ENCODE measurements around the gene PSENEN.
A peak's percentile ranks its signal among the peaks of the same experiment; 100 is the strongest.

Gene PSENEN

DNA sequence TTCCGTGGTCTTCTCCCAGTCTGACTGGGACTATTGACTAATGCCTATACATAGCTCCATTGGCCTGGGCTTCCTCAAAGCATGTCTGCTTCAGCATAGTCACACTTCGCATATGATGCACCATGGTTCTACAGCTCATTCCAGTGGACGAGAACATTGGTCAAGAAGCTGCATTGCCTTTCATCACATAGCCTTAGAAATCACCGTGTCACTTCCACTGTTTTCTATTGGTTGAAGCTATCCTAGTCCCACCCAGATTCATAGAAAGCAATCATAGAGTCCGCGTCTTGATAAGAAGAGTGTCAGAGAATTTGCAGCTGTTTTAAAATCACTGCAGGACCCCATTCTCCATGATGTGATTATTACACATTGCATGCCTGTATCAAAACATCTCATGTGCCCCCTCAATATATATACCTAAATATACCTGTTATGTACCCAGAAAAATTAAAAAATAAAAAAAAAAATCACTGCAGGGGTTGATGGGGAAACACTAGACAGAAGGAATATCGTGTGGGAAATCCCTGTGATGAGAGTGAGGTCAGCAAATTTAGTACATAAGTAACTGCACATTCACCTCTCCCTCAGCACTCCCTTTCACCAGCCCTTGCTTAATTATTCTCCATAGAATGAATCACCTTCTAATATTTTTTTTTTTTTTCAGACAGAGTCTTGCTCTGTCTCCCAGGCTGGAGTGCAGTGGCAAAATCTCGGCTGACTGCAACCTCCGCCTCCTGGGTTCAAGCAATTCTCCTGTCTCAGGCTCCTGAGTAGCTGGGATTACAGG, 27.8 kb downstream of the PSENEN start:
- no peak for DNase-seq (ENCODE audit: low spot score)

DNA sequence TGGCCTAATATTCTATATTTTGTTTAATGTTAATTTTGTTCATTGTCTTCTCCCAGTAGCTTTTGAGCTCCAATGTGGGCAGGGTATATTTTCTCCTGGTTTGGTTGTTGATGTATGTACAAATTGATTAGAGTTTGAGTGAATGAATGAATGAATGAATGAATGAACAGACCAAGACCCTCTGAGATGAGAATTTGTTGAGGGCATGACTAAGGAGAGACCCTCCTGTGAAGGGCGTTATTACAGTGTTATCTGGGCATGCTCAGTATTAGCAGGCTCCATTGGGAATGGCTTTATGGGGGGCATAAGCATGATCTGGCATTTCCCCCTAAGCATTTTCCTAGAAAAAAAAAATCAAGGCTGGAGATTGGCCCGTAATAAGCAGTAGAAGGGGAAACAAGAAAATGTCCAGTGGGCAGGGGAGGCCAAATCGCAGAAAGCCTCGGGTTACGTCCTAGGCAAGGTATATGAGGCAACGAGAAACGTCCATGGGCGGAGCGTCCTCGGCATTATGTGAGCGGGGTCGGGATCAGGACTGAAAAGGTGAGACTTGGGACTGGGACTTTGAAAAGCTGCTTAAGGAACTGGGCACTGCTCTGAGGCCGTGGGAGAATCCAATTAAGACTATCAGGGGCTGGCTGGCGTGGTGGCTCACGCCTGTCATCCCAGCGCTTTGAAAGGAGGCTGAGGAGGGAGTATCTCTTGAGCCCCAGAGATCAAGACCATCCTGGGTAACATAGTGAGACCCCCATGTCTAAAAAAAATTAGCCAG, 29.0 kb downstream of the PSENEN start:
- no peak for DNase-seq (ENCODE audit: low spot score)

DNA sequence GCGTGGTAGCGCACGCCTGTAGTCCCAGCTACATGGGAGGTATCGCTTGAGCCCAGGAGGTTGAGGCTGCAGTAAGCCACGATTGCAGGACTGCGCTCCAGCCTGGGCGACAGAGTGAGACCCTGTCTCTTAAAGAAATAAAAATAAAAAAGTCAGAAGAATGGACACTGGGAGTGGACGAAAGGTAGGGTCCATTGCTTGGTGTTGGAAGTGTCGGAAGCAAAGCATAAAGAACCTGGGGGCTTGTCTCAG, 29.5 kb downstream of the PSENEN start:
- no peak for DNase-seq (ENCODE audit: low spot score)

DNA sequence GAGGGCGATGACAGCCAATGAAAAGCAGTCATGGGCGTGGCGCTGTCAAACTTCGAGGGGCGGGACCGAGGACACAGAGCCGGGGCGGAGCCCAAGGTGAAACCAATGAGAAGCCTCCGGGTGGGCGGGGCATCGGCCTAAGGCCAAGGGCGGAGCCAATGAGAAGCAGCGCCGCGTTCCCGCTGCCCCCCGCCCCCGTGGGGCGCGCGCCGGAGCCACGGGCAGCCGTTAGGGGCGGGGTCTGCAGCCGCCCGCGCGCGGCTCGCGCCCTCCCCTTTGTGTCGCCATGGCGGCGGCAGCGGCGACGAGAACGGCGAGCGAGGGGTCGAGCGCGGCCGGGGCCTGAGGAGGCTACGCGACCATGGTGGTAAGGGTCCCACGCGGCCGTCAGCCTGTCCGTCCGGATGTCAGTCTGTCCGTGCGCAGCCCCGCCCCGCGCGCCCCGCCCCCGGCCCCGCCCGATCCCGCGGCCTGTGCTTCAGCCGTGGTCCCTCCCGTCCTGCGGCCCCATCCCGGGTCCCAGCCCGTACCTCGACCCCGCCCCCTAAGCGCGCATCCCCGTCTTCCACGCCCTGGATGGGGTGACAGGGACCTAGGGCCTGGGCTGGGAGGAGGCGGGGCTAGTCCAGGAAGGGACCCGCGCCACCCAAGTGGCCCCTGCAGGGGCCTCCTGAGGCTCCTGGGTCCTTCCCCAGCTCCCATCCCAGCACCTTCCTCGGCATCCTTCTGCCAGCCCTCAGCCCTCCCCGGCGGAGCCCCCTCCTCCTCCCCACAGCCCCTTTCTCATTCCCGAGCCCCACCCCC, 30.0 kb downstream of the PSENEN start, which contains the start of gene ARHGAP33:
ARHGAP33 (plus strand) TSS at position 267 of the 804 bp plus-strand sequence; CDS start at position 362, 95 bp downstream.
- DNase-seq (ENCODE audit: low spot score): peak; percentile 97

DNA sequence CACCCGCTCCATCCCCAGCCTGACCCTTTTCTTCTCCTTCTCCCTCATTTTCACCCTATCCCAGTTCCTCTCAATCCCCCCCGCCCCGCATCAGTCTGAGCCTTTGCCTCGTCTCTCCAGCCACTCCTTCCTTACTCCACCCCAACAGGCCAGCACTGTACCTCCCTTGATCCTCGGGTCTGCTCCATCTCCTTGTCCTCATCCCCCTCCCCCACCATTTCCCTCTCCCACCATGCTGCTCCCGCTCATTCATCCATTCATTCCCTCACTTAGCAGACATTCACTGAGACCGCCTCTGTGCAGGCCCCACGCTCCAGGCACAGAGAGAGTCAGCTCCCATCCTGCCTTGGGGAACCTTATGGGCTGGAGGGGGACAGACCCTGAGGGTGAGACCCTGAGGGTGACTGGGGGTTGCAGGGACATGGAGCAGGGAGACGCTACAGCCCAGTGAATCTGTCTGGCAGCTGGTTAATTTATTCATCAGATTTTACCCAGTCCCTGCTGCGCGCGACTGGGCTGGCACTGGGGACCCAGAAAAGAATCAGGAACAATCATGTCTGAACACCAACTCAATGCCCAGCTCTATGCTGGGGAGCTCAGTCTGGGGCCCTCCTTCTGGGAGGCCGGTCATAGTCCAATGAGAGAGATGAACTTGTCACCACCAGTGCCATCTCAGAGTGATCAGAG, 30.8 kb downstream of the PSENEN start:
- no peak for DNase-seq (ENCODE audit: low spot score)

DNA sequence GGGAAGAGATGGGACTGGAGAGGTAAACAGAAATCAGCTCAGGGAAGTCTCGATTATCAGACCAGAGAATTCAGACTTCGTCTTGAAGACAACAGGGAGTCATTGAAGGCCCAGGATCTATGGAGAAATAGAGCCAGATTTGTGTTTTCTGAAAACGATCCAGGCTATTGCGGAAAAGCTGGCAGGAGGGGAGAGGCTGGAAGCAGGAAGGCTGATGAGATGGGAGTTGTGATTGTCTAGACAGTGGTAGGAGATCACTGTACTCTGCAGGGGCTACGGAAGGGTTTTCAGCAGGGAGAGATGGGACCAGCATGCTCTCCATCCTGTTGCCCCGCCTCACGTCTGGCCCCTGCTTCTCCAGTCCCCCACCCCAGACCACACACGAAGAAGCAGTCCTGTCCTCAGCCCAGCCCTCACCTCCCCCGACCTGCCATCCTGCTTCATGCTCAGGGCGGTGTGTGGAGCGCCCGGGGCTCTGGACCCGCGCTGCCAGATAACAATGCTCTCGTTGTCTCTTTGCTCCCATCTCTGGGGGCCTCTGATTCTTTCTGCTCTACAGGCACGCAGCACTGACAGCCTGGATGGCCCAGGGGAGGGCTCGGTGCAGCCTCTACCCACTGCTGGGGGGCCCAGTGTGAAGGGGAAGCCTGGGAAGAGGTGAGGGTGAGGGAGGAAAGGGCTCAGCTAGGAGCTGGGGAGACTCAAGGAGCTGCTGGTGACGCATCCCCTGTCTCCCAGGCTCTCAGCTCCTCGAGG, 31.8 kb downstream of the PSENEN start:
- no peak for DNase-seq (ENCODE audit: low spot score)

DNA sequence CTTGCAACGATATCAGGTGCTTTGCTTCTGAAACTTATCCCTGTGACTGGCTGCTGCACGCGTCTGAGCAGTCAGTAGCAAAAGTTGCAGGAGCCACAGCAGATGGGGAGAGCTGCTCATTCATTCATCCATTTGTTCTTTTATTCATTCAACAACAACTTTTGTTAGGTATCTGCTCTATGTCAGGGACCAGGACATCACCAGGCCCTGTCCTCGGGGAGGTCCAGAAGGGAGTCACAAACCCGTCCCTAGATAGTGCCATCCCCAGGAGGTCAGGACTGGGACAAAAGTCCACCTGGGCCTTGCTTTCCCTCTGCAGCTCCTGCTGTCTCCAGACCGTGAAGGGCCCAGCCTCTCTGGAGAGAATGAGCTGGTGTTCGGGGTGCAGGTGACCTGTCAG, 32.5 kb downstream of the PSENEN start:
- no peak for DNase-seq (ENCODE audit: low spot score)

DNA sequence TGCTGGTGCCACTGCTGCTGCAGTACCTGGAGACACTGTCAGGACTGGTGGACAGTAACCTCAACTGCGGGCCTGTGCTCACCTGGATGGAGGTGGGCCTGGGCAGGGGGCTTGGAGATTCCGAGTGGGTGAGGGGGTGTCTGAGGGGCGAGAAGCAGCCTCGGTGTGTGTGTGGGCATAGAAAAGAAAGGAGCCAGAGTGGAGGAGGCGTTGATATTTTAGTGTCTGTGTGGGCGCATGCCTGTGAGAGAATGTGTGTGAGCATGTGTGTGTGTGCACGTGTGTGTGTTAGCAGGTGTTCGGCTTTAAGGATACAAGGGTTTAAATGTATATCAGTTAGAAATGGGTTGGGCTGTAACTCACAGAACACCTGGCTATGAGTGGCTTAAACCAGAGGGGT, 33.6 kb downstream of the PSENEN start:
- no peak for DNase-seq (ENCODE audit: low spot score)

DNA sequence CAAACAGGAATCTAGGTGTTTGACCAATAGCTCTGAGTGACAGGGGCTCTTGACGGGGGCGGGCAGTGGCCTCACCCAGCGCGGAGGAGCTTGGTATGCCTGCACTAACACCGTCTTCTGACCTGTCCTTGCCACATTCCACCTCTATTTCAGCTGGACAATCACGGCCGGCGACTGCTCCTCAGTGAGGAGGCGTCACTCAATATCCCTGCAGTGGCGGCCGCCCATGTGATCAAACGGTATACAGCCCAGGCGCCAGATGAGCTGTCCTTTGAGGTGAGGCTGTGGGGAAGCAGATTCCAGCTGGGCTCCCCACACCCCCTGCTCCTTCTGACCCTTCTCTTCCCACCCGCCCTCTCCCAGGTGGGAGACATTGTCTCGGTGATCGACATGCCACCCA, 34.6 kb downstream of the PSENEN start:
- no peak for DNase-seq (ENCODE audit: low spot score)

DNA sequence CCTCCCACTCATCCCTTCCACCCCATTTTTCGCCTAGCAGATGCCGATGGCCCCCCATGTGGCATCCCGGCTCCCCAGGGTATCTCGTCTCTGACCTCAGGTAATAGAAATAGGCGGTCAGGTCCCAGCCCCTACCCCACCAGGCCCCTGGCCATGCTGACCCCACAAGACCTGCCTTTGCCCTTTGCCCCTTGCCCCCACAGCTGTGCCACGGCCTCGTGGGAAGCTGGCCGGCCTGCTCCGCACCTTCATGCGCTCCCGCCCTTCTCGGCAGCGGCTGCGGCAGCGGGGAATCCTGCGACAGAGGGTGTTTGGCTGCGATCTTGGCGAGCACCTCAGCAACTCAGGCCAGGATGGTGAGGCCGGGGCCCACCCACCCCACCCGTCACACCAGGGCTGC, 35.3 kb downstream of the PSENEN start:
- DNase-seq (ENCODE audit: low spot score): no peak

DNA sequence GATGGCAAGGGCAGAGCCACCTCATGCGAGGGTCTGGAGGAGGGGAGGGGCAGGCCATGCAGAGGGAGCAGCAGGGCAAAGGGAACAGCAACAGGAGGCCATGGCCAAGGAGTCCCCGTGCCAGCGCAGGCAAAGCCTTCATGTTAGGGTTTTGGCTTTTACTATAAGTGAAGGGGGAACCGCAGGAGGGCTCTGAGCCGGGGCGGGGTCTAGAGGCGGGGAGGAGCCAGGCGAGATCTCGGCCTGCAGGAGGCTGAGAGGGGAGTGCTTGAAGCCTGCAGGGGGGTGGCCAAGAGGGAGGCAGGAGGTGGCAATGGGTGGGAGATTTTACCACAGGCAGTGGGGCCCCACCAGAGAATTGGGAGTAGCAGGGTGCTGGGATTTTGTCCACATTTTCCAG, 36.2 kb downstream of the PSENEN start:
- no peak for DNase-seq (ENCODE audit: low spot score)

DNA sequence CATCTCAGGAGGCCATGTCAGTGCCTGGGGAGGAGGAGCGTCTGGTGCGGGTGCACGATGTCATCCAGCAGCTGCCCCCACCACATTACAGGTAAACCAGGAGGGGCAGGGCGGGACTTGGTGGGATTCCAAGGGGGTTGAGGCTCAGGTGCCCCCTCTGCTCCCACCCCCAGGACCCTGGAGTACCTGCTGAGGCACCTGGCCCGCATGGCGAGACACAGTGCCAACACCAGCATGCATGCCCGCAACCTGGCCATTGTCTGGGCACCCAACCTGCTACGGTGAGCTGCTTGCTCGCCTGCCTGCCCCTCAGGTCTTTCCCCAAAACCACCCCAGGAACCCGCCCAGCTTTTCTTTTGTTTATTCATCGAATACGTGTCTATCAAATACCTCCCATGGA, 37.1 kb downstream of the PSENEN start:
- no peak for DNase-seq (ENCODE audit: low spot score)

DNA sequence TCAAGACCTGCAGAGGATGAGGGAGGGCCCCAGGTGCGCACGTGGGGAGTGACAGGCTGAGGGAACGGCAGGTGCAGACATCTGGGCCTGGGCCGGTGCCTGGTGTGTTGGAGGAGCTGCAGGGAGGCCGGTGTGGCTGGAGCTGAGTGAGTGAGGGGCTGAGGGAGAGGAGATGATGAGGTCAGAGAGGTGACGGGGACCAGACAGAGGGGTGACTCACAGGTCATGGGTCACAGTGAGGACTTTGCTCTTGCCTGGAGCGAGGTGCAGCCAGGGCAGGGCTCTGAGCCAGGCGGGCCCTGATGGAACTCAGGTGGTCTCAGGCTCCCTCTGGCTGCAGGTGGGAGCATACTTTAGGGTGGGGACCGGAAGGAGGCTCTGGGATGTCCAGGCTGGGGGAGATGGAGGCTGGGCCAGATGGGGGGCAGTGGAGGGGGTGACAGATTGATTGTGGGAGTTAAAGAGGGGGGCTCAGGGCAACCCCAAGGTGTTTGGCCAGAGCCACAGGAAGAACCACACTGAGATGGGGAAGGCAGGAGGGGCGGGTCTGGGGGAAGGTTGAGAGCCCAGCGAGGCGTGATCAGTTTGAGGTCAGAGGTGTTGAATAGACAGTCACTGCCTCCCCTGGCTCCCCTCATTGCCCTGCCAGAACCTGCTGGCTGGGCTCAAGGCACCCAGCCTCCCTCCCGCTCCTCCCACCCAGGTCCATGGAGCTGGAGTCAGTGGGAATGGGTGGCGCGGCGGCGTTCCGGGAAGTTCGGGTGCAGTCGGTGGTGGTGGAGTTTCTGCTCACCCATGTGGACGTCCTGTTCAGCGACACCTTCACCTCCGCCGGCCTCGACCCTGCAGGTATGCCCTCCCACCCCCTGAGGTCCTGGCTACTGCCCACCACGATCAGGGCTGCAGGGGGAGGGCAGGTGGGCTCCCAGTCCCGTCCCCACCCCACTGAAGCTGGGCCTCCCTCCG, 38.3 kb downstream of the PSENEN start:
- DNase-seq (ENCODE audit: low spot score): no peak

DNA sequence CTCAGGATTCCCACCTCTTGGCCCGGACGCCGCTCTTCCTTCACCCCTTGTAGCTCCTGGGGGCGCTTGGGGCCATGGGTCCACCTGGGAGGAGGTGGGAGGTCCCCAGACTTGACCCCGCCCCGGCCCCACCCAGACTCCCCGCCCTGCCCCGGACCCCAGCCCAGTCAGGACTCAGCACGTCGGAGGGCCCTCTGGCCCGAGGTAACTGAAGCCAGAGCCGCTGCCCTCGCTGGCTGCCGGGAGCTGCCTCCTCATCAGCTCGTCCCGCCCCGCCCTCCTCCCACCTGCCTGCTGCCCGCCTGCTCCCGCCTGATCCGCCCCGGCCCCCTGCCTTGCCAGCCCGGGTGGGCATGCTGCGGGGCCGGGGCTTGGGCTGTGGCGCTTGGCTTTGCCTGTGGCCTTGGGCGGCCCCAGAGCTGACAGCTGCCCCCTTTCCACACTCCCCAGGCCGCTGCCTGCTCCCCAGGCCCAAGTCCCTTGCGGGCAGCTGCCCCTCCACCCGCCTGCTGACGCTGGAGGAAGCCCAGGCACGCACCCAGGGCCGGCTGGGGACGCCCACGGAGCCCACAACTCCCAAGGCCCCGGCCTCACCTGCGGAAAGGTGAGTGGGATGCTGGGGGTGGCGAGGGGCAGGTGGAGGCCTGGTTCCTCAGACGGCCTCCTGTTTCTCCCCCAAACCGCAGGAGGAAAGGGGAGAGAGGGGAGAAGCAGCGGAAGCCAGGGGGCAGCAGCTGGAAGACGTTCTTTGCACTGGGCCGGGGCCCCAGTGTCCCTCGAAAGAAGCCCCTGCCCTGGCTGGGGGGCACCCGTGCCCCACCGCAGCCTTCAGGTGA, 39.3 kb downstream of the PSENEN start:
- peak; percentile 93 for DNase-seq (ENCODE audit: low spot score)

DNA sequence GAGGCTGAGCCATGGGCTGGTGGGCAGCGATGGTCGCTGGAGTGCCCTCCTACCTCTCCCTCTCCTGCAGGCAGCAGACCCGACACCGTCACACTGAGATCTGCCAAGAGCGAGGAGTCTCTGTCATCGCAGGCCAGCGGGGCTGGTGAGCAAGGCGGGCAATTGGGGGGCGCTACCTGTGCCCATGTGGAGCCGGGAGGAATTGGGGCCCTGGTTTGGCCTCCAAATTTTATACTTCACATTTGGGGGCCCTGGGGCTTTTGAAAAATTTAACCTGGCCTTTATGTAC, 39.8 kb downstream of the PSENEN start:
- no peak for DNase-seq (ENCODE audit: low spot score)

DNA sequence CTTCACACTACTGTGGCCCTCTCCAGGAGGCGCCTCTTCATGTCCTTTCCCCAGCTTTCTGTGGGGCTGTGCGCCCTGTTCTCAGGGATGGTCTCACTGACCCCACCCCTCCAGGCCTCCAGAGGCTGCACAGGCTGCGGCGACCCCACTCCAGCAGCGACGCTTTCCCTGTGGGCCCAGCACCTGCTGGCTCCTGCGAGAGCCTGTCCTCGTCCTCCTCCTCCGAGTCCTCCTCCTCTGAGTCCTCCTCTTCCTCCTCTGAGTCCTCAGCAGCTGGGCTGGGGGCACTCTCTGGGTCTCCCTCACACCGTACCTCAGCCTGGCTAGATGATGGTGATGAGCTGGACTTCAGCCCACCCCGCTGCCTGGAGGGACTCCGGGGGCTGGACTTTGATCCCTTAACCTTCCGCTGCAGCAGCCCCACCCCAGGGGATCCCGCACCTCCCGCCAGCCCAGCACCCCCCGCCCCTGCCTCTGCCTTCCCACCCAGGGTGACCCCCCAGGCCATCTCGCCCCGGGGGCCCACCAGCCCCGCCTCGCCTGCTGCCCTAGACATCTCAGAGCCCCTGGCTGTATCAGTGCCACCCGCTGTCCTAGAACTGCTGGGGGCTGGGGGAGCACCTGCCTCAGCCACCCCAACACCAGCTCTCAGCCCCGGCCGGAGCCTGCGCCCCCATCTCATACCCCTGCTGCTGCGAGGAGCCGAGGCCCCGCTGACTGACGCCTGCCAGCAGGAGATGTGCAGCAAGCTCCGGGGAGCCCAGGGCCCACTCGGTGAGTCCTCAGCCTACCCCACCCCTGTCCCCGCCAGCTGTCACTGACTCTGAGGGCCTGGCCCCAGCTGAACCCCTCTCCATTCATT, 41.1 kb downstream of the PSENEN start:
- no peak for DNase-seq (ENCODE audit: low spot score)

DNA sequence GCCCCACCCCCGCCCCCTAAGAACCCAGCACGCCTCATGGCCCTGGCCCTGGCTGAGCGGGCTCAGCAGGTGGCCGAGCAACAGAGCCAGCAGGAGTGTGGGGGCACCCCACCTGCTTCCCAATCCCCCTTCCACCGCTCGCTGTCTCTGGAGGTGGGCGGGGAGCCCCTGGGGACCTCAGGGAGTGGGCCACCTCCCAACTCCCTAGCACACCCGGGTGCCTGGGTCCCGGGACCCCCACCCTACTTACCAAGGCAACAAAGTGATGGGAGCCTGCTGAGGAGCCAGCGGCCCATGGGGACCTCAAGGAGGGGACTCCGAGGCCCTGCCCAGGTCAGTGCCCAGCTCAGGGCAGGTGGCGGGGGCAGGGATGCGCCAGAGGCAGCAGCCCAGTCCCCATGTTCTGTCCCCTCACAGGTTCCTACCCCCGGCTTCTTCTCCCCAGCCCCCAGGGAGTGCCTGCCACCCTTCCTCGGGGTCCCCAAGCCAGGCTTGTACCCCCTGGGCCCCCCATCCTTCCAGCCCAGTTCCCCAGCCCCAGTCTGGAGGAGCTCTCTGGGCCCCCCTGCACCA, 41.9 kb downstream of the PSENEN start:
- DNase-seq (ENCODE audit: low spot score): no peak

DNA sequence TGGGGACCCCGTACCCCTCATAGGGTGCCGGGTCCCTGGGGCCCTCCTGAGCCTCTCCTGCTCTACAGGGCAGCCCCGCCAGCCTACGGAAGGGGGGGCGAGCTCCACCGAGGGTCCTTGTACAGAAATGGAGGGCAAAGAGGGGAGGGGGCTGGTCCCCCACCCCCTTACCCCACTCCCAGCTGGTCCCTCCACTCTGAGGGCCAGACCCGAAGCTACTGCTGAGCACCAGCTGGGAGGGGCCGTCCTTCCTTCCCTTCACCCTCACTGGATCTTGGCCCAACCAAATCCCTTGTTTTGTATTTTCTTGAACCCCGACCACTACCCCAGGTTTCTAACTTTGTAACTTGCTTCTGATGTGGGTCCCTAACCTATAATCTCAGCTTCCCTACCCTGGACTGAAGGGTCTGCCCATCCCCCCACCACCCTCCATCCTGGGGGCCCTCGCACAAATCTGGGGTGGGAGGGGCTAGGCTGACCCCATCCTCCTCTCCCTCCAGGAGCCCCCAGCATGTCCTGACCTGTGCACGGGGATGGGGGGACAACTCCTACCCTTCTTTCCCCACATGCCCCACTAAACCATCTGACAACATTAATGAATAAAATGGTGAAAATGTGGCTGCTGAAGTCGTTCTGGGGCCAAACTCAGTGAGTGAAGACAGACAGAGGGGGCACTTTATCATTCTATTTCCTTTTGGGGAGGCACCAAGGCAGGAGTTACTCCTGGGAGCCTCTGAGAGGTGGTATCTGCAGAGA, 42.9 kb downstream of the PSENEN start:
- no peak for DNase-seq (ENCODE audit: low spot score)

Data from iPS-NIHi11 (cell line).